Panc1 (cell line): Measurements from ENCODE around the gene DBP. TPM values are rescaled to one million over a fixed set of nuclear protein-coding genes. Genes with fewer than 3 reads are reported as not detected.

Experiments used
- ATAC-seq: fragments of 200-7000 bp; cut with Tn5 transposase; 2 replicates; pipeline ENCODE4 v1.9.1; 2020; ENCODE audit warnings: mild to moderate bottlenecking, moderate library complexity
- BruUV-seq: library from RNA; stranded (reverse); fragments of 400-500 nt; replicated peaks from 2 replicates; lab custom pipeline; 2021; lab: Mats Ljungman, UMichigan
- CTCF ChIA-PET: fragments of 300-600 bp; sonication (Branson Sonifier 250); formaldehyde crosslinking; loops from one replicate; lab custom pipeline; 2022; ENCODE audit warnings: antibody characterized with exemption; lab: Charles Lee
- POLR2A ChIA-PET: fragments of 300-600 bp; sonication (Branson Sonifier 250); formaldehyde crosslinking; loops from one replicate; lab custom pipeline; 2022; ENCODE audit warnings: antibody characterized with exemption; lab: Charles Lee
- DNase-seq: peaks from one replicate; pipeline ENCODE4 v3.0.0-alpha.2; 2010; ENCODE audit warnings: low read depth, low spot score
- H3K27ac ChIP-seq: 2 replicates; pipeline ENCODE4 v1.5.1; 2011; ENCODE audit warnings: mild to moderate bottlenecking, low read length, inconsistent platforms
- H3K27me3 ChIP-seq: fragments of 200-500 bp; sonication (Bioruptor generic); 2 replicates; pipeline ENCODE4 v1.6.0; 2014; ENCODE audit warnings: low read length, inconsistent platforms; ENCODE audit not compliant: control insufficient read depth, insufficient read depth
- H3K36me3 ChIP-seq: fragments of 200-500 bp; sonication (Bioruptor generic); 2 replicates; pipeline ENCODE4 v1.5.1; 2014; ENCODE audit warnings: inconsistent platforms, mild to moderate bottlenecking, low read length, moderate library complexity; ENCODE audit not compliant: control insufficient read depth, insufficient read depth
- H3K4me1 ChIP-seq: 2 replicates; pipeline ENCODE4 v1.5.1; 2011; ENCODE audit warnings: inconsistent platforms, mild to moderate bottlenecking, low read length, moderate library complexity; ENCODE audit not compliant: control insufficient read depth, insufficient read depth
- H3K4me3 ChIP-seq, 2 experiments: 2 replicates each; pipeline ENCODE4 v1.5.1; 2011 to 2012; ENCODE audit warnings: low read depth in 2 of 2, low read length in 2 of 2, mild to moderate bottlenecking in 2 of 2, inconsistent platforms in 1 of 2, moderate library complexity in 1 of 2
- H3K9me3 ChIP-seq: fragments of 200-500 bp; sonication (Bioruptor generic); 2 replicates; pipeline ENCODE4 v1.5.1; 2014; ENCODE audit warnings: low read depth, mild to moderate bottlenecking, inconsistent platforms, low read length, moderate library complexity; ENCODE audit not compliant: control insufficient read depth, insufficient read depth
- CTCF ChIP-seq: fragments of 450-650 bp; IDR thresholded peaks from 2 replicates; pipeline ENCODE4 v1.5.1; 2017; ENCODE audit warnings: mild to moderate bottlenecking
- POLR2AphosphoS5 ChIP-seq: IDR thresholded peaks from 2 replicates; pipeline ENCODE4 v1.6.1; 2012; ENCODE audit warnings: mild to moderate bottlenecking, low read depth, low read length, moderate library complexity
- REST ChIP-seq, 2 experiments: IDR thresholded peaks; 2 replicates each; pipeline ENCODE4 v1.6.1; 2011 to 2012; ENCODE audit warnings: low read depth in 2 of 2, control low read depth in 1 of 2, low read length in 1 of 2, mild to moderate bottlenecking in 1 of 2, moderate library complexity in 1 of 2; ENCODE audit not compliant: insufficient read depth in 1 of 2
- SIN3A ChIP-seq: IDR thresholded peaks from 2 replicates; pipeline ENCODE4 v1.6.1; 2012; ENCODE audit warnings: low read depth, mild to moderate bottlenecking, low read length, moderate library complexity, borderline replicate concordance; ENCODE audit not compliant: insufficient read depth
- TCF7L2 ChIP-seq: IDR thresholded peaks from 2 replicates; pipeline ENCODE4 v1.6.1; 2011; ENCODE audit warnings: mild to moderate bottlenecking, low read depth, low read length, inconsistent platforms
- in situ Hi-C: cut with HindIII; loops from 2 replicates; pipeline ENCODE4 v1.10.0; 2016; ENCODE audit warnings: low sequenced_read_pairs, low pct_unique_long_range_greater_than_20kb
- intact Hi-C: fragments of 100-400 bp; cut with micrococcal nuclease; formaldehyde crosslinking; loops from one replicate; pipeline ENCODE4 v1.10.0; 2022; ENCODE audit not compliant: unreplicated experiment
- total RNA-seq: library from RNA; stranded (reverse); gene quantifications from one replicate; pipeline ENCODE4 v1.2.1, GENCODE V29; 2021; ENCODE audit not compliant: unreplicated experiment

Gene DBP
- total RNA-seq, 1 experiment from 2014 or later, result 7.4 TPM

GRCh38 chr19:48645620-48646000 lies 8.4 kb upstream of the DBP start:
- ChIA-PET POLR2A (interaction anchor here (0.6 to 1.1 kb wide), 2 partner anchors 22 to 55 kb away, joined by 3 to 4 read pairs; no protein-coding TSS in a partner anchor), CTCF (interaction anchor here (0.5 to 1.0 kb wide), 4 partner anchors 30 to 368 kb away, joined by 4 to 5 read pairs (median 4); no protein-coding TSS in a partner anchor)
- Histone ChIP-seq H3K9me3 (no peaks in the 10 kb centered on the region), H3K4me3 (peak overlapping the region; percentile 53 to 69), H3K4me1 (peaks cover 2% of the 10 kb centered on the region; the same call in 1 of the 2 replicates), H3K27me3 (no peaks in the 10 kb centered on the region), H3K36me3 (no peaks in the 10 kb centered on the region), H3K27ac (peak overlapping the region; percentile 52; the same call in 1 of the 2 replicates)
- ATAC-seq (peak; percentile 43), DNase-seq (no peak)
- intact Hi-C loops, result no loop called here
- in situ Hi-C loops, result no loop called here
- no peak for TF ChIP-seq POLR2AphosphoS5
- TF ChIP-seq REST (IDR thresholded peaks at IDR 0.05; ENCODE audit: insufficient read depth in 1 of 2, low read depth in 2 of 2, low read length in 1 of 2), result no peak
- TF ChIP-seq TCF7L2, result no peak
- no peak for TF ChIP-seq CTCF
- TF ChIP-seq SIN3A, result no peak
- TSS peak; percentile 99 for BruUV-seq

- DNase-seq, result no peak
- no peaks in the 10 kb centered on the region for H3K36me3 ChIP-seq
- H3K27me3 ChIP-seq, result no peaks in the 10 kb centered on the region
- H3K27ac ChIP-seq, result peak overlapping the region; percentile 31; the same call in 1 of the 2 replicates
- ATAC-seq, result peak; percentile 85
- CTCF ChIA-PET, result interaction anchor here (0.6 to 1.0 kb wide), 2 partner anchors 140 to 368 kb away, joined by 4 to 5 read pairs; no protein-coding TSS in a partner anchor
- H3K9me3 ChIP-seq, result no peaks in the 10 kb centered on the region
- no TSS peak for BruUV-seq
- POLR2A ChIA-PET, result interaction anchor here (0.5 to 1.1 kb wide), 3 partner anchors 21 to 89 kb away, joined by 3 to 6 read pairs (median 4); no protein-coding TSS in a partner anchor
- in situ Hi-C loops, result no loop called here
- H3K4me1 ChIP-seq, result peaks cover 2% of the 10 kb centered on the region; the same call in 1 of the 2 replicates
- TF ChIP-seq CTCF (no peak), TCF7L2 (no peak), POLR2AphosphoS5 (no peak), REST (IDR thresholded peaks at IDR 0.05; ENCODE audit: insufficient read depth in 1 of 2, low read depth in 2 of 2, low read length in 1 of 2) (no peak), SIN3A (no peak)
- peak overlapping the region; percentile 53 to 69 for H3K4me3 ChIP-seq
- intact Hi-C loops, result no loop called here
Measured at GRCh38 chr19:48644839-48645619, 7.8 kb upstream of the DBP start.
